WTC11 (cell line): Measurements from ENCODE around the gene APPBP2. TPM values are rescaled to one million over a fixed set of nuclear protein-coding genes. Genes with fewer than 3 reads are reported as not detected.
"Not testable (repeated sequence)": the region's sequence is repeated elsewhere in the genome, so short reads cannot be mapped to it uniquely, and the experiment has no call there.

Experiments
- ATAC-seq: fragments of 200-7000 bp; cut with Tn5 transposase; 2 replicates; pipeline ENCODE4 v1.10.0; 2021; ENCODE audit warnings: mild to moderate bottlenecking, moderate library complexity
- CTCF ChIA-PET: fragments of 300-600 bp; sonication (Branson Sonifier 250); formaldehyde crosslinking; loops from one replicate; lab custom pipeline; 2021; ENCODE audit warnings: antibody characterized with exemption; lab: Charles Lee
- POLR2A ChIA-PET: fragments of 350-600 bp; sonication (Branson Sonifier 250); formaldehyde crosslinking; loops from one replicate; lab custom pipeline; 2021; ENCODE audit warnings: antibody characterized with exemption; lab: Charles Lee
- DNase-seq: peaks from one replicate; pipeline ENCODE4 v3.0.0; 2021; ENCODE audit warnings: low spot score
- H3K27ac Mint-ChIP-seq: 2 replicates; pipeline ENCODE4 v1.8.0; 2021; ENCODE audit warnings: mixed read lengths
- H3K27me3 Mint-ChIP-seq: 2 replicates; pipeline ENCODE4 v1.8.0; 2021; ENCODE audit warnings: low read depth, mild to moderate bottlenecking, moderate library complexity, mixed read lengths
- H3K36me3 Mint-ChIP-seq: 2 replicates; pipeline ENCODE4 v1.8.0; 2021; ENCODE audit warnings: mixed read lengths
- H3K4me1 Mint-ChIP-seq: 2 replicates; pipeline ENCODE4 v1.8.0; 2022; ENCODE audit warnings: mixed read lengths
- H3K4me3 Mint-ChIP-seq: 2 replicates; pipeline ENCODE4 v1.8.0; 2021; ENCODE audit warnings: mild to moderate bottlenecking, moderate library complexity, mixed read lengths
- H3K9me3 Mint-ChIP-seq: 2 replicates; pipeline ENCODE4 v1.8.0; 2021; ENCODE audit warnings: mixed read lengths
- AR ChIP-seq: fragments of 250-450 bp; sonication (Bioruptor Pico); IDR thresholded peaks from 2 replicates; pipeline ENCODE4 v1.9.0; 2021; ENCODE audit warnings: mild to moderate bottlenecking
- MYBL2 ChIP-seq: sonication (generic); formaldehyde crosslinking; IDR thresholded peaks from 2 replicates; pipeline ENCODE4 v1.8.1; 2023; ENCODE audit warnings: mild to moderate bottlenecking, moderate library complexity, missing genetic modification reagents
- NR3C1 ChIP-seq: sonication (generic); formaldehyde crosslinking; conservative IDR thresholded peaks from 2 replicates; pipeline ENCODE4 v1.8.1; 2023; ENCODE audit warnings: low read depth, mild to moderate bottlenecking, missing genetic modification reagents
- TEAD1 ChIP-seq: sonication (generic); formaldehyde crosslinking; IDR thresholded peaks from 2 replicates; pipeline ENCODE4 v1.8.0; 2022; ENCODE audit warnings: mild to moderate bottlenecking, missing genetic modification reagents
- ZBTB21 ChIP-seq: sonication (generic); formaldehyde crosslinking; IDR thresholded peaks from 2 replicates; pipeline ENCODE4 v1.8.1; 2023; ENCODE audit warnings: mild to moderate bottlenecking, missing genetic modification reagents, borderline replicate concordance
- ZNF121 ChIP-seq: sonication (generic); formaldehyde crosslinking; IDR thresholded peaks from 2 replicates; pipeline ENCODE4 v1.8.0; 2023; ENCODE audit warnings: missing genetic modification reagents
- ZNF512 ChIP-seq: sonication (generic); formaldehyde crosslinking; IDR thresholded peaks from 2 replicates; pipeline ENCODE4 v1.8.1; 2022; ENCODE audit warnings: missing genetic modification reagents, borderline replicate concordance
- total RNA-seq: library from RNA; stranded (reverse); gene quantifications from 3 replicates; pipeline ENCODE4 v1.2.3, GENCODE V29; 2021

The APPBP2 gene
- total RNA-seq, 1 experiment from 2014 or later: 15.3 TPM

- Mint-ChIP-seq H3K36me3 (peaks cover 12% of the 10 kb centered on the region), H3K27me3 (no peaks in the 10 kb centered on the region), H3K9me3 (0 out of 2 replicates have a peak, but pooled peaks cover 10% of the 10 kb centered on the region)
- no peak for ATAC-seq
- no peak for DNase-seq
- CTCF ChIA-PET: interaction anchor here (0.6 kb wide), 1 partner anchor 122 kb away, joined by 4 read pairs; no protein-coding TSS in a partner anchor
- TF ChIP-seq AR (CRISPR knock-in tag): no peak
- TF ChIP-seq NR3C1 (CRISPR knock-in tag): no peak
- TF ChIP-seq, all 79 proteins: peak for 0
- POLR2A ChIA-PET: interaction anchor here (0.7 kb wide), 1 partner anchor 382 kb away, joined by 3 read pairs; no protein-coding TSS in a partner anchor
- H3K27ac Mint-ChIP-seq: 0 out of 2 replicates have a peak overlapping the region, but pooled peaks have one; percentile 32
- peaks cover 15% of the 10 kb centered on the region for H3K4me1 Mint-ChIP-seq
- H3K4me3 Mint-ChIP-seq: peak overlapping the region; percentile 98
Measured at GRCh38 chr17:60523822-60524221, 2.2 kb downstream of the APPBP2 start.

DNA sequence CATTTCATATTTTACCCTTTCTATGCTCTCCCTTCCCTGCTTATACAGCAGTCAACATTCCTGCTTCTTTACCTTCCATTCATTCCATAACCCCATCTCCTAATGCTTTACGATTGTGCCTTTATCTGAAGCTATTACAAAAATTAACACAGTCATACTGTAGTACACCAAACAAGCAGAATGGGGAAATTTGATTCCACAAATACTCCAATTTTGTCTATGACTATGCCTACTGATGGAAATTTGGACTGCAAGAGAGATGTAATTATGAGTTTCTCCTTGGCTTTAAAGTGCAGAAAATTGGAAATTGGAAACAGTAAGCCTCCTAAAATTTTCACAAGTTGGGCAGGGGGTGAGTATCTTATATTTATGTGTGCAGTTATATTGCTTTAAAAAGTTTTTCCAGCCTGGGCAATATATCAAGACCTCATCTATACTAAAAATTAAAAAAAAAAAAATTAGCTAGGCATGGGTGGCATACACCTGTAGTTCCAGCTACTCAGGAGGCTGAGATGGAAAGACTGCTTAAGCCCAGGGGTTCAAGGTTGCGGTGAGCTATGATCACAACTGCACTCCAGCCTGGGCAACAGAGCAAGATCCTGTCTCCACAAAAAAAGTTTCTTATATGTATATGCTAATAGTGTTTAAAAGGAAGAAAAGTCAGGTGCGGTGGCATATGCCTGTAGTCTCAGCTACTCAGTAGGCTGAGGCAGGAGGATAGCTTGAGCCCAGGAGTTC lies 3.0 kb downstream of the APPBP2 start:
- POLR2A ChIA-PET: no interaction called here
- H3K9me3 Mint-ChIP-seq: 0 out of 2 replicates have a peak, but pooled peaks cover 5% of the 10 kb centered on the region
- peak overlapping the region; percentile 59 for H3K27ac Mint-ChIP-seq
- H3K36me3 Mint-ChIP-seq: peaks cover 7% of the 10 kb centered on the region
- DNase-seq: no peak
- no peak for TF ChIP-seq ZBTB21 (CRISPR knock-in tag)
- TF ChIP-seq ZNF121 (CRISPR knock-in tag): peak; percentile 59; the same call in 1 of the 2 replicates
- TF ChIP-seq, all 79 proteins: peak for 1
- 0 out of 2 replicates have a peak overlapping the region, but pooled peaks have one; percentile 0 for H3K4me3 Mint-ChIP-seq
- ATAC-seq: no peak
- no peaks in the 10 kb centered on the region for H3K27me3 Mint-ChIP-seq
- CTCF ChIA-PET: no interaction called here
- H3K4me1 Mint-ChIP-seq: peaks cover 15% of the 10 kb centered on the region

- Mint-ChIP-seq H3K27me3 (no peaks in the 10 kb centered on the region), H3K9me3 (no peaks in the 10 kb centered on the region), H3K27ac (no peak overlapping the region), H3K4me1 (peaks cover 10% of the 10 kb centered on the region), H3K36me3 (peaks cover 5% of the 10 kb centered on the region), H3K4me3 (no peak overlapping the region)
- ChIA-PET POLR2A (no interaction called here), CTCF (no interaction called here)
- DNase-seq (no peak), ATAC-seq (no peak)
- TF ChIP-seq TEAD1 (CRISPR knock-in tag): no peak
- TF ChIP-seq ZNF121 (CRISPR knock-in tag): peak; percentile 65; the same call in 1 of the 2 replicates
Measured at GRCh38 chr17:60519795-60520194, 6.2 kb downstream of the APPBP2 start.

DNA sequence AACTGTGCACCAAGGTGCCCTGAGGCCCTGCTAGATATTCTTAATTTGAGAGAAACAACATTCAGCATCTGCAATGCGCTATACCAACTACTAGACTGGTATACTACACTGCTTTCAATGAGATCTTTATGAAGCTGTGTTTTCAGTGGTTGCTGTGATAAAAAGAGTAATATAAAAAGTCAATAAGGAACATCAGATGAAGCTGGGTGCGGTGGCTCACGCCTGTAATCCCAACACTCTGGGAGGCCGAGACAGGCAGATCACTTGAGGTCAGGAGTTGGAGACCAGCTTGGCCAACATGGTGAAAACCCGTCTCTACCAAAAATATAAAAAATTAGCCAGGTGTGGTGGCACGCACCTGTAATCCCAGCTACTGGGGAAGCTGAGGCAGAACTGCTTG lies 10.4 kb downstream of the APPBP2 start:
- H3K4me1 Mint-ChIP-seq, H3K27ac Mint-ChIP-seq, DNase-seq, H3K27me3 Mint-ChIP-seq, ATAC-seq, H3K9me3 Mint-ChIP-seq, POLR2A ChIA-PET, H3K4me3 Mint-ChIP-seq: not testable (repeated sequence)
- CTCF ChIA-PET: interaction anchor here (0.7 kb wide), 1 partner anchor 727 kb away, joined by 3 read pairs; no protein-coding TSS in a partner anchor
- peaks cover 22% of the 10 kb centered on the region for H3K36me3 Mint-ChIP-seq

GRCh38 chr17:60515199-60515598 lies 10.8 kb downstream of the APPBP2 start:
- CTCF ChIA-PET: interaction anchor here (0.7 kb wide), 1 partner anchor 728 kb away, joined by 3 read pairs; no protein-coding TSS in a partner anchor
- DNase-seq, H3K27ac Mint-ChIP-seq, H3K27me3 Mint-ChIP-seq, H3K4me1 Mint-ChIP-seq, H3K4me3 Mint-ChIP-seq, ATAC-seq, H3K9me3 Mint-ChIP-seq, POLR2A ChIA-PET: not testable (repeated sequence)
- peaks cover 23% of the 10 kb centered on the region for H3K36me3 Mint-ChIP-seq

DNA sequence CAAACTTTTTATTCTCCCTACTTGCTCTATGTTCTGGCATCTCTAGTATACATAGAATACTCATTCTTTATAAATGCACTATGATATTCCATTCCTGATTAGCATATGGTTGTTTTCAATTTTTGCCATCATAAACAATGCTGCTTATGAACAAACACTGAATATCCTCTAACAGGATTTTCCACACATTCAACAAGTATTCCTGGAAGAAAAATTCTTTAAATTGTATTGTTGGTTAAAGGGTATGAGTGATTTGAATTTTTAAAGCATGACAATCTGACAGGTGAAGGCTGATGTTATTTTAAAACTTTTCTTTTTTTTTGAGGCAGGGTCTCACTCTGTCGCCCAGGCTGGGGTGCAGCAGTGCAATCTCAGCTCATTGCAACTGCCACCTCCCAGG lies 11.5 kb downstream of the APPBP2 start:
- ATAC-seq: no peak
- no peak overlapping the region for H3K27ac Mint-ChIP-seq
- no peaks in the 10 kb centered on the region for H3K4me1 Mint-ChIP-seq
- TF ChIP-seq ZNF512 (CRISPR knock-in tag): no peak
- TF ChIP-seq MYBL2 (CRISPR knock-in tag): no peak
- POLR2A ChIA-PET: no interaction called here
- H3K36me3 Mint-ChIP-seq: peaks cover 23% of the 10 kb centered on the region
- no peak overlapping the region for H3K4me3 Mint-ChIP-seq
- no peak for DNase-seq
- H3K9me3 Mint-ChIP-seq: no peaks in the 10 kb centered on the region
- CTCF ChIA-PET: no interaction called here
- no peaks in the 10 kb centered on the region for H3K27me3 Mint-ChIP-seq
